Activated CD8-positive, alpha-beta memory T cell treated with anti-CD3 and anti-CD28 coated beads for 4 hours (primary cell): ENCODE data around the gene FCN3.

Experiments
- DNase-seq, 2 donors: peaks; one replicate each; pipeline ENCODE4 v3.0.0-alpha.2; 2020; ENCODE audit warnings: low read depth in 2 of 2

The FCN3 gene

DNA sequence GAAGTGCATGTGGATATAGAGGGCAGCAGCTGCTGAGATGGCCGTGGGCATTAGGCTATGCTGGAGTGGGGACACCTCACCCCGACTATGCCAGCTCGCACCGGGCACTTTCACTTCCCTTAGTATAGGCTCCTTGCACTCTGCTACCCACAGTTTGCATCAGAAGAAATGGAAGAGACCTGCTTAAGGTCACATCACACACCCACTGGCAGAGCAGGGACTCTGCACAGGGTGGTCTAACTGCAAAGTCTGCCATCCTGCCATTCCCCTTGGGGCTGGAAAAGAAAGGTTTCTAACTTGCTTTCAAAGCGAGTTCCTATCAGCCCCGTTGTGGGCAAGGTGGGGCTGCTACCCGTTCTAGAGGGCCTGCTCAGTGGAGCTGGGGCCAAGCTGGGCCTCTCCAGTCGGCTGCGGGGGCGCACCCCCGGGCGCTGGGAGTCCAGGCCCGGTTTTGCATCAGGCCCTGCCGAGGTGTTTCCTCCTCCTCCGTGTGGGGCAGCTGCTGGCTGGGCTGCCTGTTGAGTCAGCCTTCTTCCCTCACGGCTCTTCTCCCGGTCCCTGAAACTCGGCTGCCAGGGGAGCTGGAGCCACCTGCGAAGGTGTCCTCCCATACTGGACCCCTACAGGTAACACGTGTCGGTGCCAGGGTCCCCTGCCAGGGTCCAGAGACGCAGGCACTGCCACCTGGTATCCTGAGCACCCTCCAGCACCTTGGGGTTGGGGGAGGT, 32.9 kb downstream of the FCN3 start, which contains the start of gene SYTL1:
Gene SYTL1 (plus strand): TSS at position 498 of the 728 bp plus-strand sequence. CDS start 3,313 bp downstream, outside the sequence.
- no peak for DNase-seq

DNA sequence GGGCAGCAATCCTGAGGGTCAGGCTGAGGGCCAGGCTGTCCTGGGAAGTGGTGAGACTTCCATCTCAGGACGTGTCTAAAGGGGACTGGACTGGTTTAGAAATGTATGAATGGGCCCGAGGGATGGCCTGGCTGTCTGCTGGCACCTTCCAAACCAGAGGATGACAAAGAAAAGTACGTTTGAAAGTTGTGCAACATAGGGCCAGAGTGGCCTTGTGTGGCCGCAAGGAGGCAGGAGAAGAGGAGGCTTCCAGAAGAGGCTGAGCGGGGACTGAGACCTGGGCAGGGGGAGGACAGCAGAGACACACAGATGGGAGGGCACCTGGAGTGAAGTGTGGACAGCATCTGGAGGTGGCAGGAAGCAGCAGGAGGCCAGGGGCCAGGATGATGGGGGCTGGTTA, 35.4 kb downstream of the FCN3 start:
- DNase-seq = no peak

DNA sequence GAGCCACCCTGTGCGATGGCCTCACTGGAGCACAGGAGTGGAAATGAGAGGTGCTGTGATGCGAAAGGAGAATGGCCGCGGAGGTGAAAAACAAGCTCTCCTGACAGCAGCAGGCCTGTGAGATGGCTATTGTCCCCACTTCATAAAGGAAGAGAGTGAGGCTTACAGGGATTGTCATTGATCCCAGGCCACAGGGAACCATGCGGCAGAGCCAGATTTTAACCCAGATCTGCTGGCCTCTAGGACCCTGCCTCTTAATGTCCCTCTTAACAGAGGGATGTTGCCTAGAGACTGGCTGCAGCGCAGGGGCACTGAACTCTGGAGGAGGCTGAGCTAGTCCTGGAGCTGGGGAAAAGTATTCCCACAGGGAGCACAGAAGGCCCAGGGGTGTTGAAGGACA, 35.9 kb downstream of the FCN3 start:
- DNase-seq = no peak

DNA sequence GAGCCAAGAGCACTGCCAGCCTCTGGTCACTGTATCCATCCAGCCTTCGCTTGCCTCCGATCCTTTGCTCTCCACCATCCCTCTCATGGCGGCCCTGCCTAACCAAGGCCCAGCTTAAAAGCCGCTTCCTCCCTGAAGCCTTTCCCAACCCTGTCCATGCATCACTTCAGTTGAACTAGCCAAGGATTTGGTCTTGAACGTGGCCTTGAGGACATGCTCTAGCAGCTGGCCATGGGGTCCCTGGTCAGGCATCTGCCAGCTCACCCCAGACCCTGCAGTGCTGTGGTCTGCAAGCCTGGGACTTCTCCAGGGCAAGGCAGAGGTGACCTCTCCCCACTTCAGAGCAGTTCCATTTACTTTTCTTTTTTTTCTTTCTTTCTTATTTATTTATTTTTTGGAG, 37.9 kb downstream of the FCN3 start:
- DNase-seq = no peak

DNA sequence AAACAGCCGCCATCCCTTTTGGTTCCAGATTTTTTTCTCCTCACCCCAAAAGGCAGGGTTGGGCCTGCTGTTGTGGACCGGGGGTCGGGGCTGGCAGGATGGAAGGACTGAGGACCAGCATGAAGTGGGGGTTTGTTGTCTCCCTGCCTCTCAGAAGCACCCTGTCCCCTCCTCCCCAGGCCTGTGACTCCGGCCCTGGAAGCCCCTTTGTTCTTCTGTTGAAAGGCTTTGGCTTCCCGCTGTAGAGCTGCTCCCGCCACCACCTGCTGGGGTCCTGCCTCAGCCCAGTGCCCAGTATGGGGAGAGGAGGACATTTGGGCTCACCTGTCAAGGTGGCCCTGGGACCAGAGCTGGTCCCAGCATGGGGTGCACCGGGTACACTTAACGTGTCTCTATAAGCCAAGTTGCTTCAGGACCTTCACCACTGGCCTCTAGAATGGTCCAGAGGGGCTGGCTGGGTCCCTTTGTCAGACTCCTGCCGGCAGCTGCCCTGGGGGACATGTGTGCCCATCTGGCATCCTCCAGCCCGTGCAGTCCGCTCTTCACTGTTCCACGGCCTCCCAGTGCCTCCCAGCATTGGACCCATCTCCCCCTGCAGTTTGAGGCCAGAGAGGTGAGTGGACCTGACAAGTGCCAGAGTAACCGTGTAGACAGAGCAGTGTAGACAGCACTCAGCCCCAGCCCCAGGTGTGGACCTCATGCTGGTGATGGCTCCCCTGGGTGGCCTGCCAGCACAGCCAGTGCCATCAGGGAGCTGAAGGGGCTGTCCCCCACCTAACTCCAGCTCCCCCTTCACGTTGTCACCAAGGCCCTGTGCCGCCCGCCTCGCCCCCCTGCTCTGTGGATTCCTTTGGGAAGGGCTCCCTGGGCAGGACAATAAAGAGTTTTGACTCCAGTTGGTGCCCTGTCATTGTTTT, 38.9 kb downstream of the FCN3 start:
- DNase-seq = no peak

DNA sequence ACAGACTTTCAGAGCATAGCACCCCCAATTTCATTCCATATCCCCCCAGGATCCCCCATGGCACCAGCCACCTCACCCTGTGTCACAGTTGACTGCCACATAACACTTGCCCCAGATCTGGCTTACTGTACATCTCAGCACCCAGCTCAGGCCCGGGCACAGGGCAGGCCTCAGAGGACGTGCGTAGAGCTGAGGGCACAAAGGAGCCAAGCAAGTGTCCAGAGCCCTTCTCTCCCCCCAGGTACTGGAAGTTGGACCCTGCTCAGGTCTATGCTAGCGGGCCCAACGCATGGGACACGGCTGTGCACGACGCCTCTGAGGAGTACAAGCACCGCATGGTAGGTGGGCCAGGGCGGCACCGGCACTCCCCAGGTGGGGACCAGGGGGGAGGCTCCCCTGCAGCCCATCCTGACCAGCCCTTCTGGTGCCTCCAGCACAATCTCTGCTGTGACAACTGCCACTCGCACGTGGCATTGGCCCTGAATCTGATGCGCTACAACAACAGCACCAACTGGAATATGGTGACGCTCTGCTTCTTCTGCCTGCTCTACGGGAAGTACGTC, 40.8 kb downstream of the FCN3 start:
- no peak for DNase-seq

DNA sequence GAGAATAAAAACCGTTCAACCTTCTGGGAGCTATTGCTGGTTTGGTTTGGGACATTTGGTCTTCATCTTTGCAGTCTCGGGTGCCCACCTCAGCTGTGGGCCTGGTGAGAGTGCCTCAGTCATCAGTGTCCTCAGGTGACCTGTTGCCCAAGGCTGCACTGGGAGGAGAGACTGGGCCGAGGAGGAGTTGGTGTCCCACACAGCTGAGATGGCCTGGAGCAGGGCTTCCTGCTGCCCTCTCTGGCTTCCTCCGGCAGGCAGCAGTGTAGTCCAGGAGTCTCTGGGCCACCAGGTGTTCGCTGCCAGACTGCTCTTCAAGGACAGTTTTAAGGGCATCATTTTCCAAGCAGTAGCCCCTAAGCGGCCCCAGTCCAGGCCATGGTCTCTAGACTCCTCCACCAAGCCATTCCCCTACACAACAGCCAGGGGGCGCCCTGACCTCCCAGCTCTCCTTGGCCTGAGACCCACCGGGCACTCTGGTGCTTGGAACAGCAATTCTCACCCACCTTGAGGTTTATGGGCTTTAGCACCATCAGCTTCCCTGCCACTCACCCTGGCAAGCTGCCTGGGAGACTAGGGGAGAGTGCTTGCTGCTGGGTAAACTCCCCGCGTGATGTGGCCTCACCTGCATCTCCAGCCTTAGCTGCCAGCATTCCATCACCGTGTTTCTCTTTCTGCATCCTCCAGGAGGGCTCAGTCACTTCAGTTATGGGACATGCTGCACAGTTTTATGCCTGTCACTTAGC, 41.9 kb downstream of the FCN3 start:
- no peak for DNase-seq

DNA sequence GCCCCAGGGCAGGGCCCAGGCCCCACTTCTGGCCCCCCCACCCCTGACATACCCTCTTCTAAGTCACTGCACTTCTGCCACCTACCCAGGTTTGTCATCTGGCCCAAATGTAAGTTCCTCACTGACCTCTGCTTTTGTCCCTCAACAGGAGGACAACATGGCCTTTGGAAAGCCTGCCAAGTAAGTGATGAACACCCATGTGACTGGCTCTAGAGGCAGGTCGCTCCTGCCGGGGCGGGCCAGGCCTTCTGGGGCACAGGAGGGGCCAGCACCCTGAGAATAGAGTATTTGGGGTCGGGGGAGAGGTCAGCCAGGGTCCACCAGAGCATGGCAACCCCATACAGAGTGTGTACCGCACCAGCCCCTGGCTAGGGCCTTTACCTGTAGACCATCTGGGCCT, 42.7 kb downstream of the FCN3 start:
- no peak for DNase-seq

DNA sequence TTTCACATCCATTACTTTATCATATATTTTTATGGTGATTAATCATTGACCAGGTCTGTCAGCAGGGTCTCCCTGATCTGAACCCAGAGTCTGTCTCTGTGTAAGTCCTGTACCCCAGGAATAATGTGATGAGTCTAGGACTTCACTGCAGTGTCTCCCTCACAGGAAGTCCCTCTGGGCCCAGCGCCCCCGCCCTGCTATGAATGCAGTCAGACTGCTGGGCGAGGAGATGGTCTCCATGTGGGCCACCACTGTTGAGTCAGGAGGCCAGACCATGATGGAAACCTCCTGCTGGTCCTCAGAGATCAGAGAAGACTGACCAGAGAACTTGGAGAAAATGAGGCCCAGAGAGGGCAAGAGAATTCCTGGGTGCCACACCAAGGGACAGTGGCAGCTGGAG, 43.2 kb downstream of the FCN3 start:
- no peak for DNase-seq

DNA sequence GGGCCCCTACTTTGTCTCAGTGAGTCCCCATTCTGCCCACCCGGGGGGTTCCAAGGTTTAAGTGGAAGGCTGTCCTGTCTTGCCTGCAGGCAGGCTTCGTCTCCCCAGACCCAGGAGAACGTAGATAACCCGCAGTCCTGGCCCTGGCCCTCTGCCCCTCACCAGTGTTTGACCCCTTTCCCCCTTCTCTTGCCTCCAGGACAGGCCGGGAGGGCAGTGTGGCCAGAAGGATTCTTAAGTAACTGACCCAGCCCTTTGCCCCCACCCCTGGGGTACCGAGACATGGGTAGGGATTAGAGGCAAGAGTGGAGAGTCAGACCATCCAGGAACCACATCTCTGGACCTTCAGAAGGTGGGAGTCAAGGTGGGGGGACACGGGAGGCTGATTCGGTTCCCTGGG, 43.8 kb downstream of the FCN3 start:
- DNase-seq = no peak

DNA sequence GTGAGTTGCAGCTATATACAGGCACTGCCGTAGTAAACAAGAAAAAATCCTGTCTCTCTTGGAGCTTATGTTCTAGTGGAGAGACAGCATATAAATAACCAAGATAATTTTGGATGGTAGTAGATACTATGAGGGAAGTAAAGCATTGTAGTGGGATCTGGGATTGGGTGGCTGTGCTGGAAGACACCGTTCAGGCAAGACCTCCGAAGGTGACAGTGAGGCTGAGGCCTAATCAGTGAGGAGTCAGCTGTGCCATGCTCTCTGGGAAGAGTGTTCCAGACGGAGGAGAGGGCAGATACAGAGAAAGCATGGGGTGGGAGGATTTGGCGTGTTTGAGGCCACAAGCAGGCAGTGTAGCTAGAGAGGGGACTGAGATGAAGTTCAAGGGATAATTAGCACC, 46.7 kb downstream of the FCN3 start:
- no peak for DNase-seq

DNA sequence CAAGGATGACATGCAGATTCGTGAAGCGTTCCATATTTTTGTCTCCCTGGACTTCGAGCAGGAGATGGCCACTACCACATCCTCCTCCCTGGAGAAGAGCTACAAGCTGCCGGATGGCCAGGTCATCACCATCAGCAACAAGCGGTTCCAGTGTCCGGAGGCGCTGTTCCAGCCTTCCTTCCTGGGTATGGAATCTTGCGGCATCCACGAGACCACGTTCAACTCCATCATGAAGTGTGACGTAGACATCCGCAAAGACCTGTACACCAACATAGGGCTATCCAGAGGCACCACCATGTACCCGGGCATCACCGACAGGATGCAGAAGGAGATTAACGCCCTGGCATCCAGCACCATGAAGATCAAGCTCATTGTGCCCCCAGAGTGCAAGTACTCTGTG, 49.3 kb downstream of the FCN3 start:
- DNase-seq = no peak

DNA sequence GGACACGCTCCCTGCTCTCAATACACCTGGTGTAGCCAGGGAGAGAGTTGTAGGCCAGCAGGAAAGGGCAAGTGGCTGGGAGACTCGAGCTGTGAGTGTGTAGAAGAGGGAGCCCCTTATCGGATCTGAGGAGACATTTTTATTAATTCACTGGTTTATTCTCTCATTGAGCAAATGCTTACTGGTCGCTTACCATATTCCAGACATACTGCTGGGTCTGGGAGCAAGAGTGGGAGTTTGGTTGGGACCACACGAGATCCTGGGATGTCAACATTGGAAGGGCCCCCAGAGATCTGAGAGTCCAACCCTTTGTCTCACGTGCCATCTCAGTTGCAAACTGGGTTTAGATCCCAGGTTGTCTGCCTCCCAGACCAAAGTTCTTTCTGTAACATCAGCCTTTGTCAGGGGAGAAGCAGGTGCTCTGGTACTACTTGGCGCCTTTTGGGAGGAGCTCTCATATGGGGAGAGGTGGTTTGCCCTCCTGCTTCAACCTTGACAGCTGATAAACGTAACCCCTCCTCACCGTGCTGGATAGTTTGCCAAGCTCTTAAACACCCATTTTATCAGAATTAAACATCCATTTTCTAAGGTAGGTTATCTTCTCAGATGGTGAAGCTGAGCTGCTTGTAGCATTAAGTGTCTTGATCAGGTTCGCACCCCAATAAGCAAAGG, 51.9 kb downstream of the FCN3 start:
- DNase-seq = no peak

DNA sequence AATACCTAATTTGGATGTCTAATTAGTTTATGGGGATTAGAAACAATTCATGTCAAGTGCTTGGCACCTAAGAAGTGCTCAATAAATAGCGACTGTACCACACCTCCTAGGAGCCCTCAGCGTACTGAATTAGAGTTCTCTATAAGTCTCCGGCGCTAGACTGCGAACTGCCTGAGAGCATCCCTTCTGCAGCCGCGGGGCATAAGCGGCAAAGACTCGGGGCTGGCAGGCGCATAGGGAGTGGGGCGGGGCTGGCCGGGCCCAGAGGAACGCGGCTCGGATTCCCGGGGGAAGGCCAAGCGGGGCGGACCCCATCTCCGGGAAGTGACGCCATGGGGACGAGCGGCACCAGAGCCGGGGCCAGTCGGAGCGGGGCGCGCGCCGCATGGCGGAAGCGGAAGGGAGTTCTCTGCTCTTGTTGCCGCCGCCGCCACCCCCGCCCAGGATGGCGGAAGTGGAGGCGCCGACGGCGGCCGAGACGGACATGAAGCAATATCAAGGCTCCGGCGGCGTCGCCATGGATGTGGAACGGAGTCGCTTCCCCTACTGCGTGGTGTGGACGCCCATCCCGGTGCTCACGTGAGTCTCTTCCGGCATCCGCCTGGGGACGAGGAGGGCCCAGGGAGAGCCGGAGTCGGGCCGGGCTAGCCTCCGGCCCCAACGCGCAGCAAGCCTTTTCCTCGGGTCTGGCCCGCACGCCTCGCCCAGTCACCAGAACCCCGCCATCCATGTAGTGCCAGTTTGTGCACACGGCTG, 52.6 kb downstream of the FCN3 start, which contains the start of gene TMEM222:
Gene TMEM222 (plus strand): TSS at position 351 of the 756 bp plus-strand sequence. CDS start 35 bp downstream, at position 386.
- DNase-seq = peak; percentile 95
